Neural cell (in vitro differentiated cells): ENCODE results near the gene WFDC1. TPM values are rescaled to one million over a fixed set of nuclear protein-coding genes. Genes with fewer than 3 reads are reported as not detected.

ENCODE experiments used
- H2AFZ ChIP-seq: fragments of 200-600, 300-800 bp; sonication (generic), shearing (Covaris generic); 2 replicates; pipeline ENCODE4 v1.6.0; 2014; ENCODE audit warnings: low read depth, mild to moderate bottlenecking, antibody characterized with exemption, low read length, moderate library complexity
- H3F3A ChIP-seq: fragments of 200-600 bp; shearing (Covaris generic); 2 replicates; pipeline ENCODE4 v1.6.1; 2016; ENCODE audit warnings: mild to moderate bottlenecking, moderate library complexity, mixed read lengths, antibody characterized with exemption, low read length; ENCODE audit not compliant: insufficient read depth, poor library complexity, severe bottlenecking
- H3K27ac ChIP-seq: fragments of 200-600, 300-800 bp; sonication (generic), shearing (Covaris generic); 2 replicates; pipeline ENCODE4 v1.5.1; 2014; ENCODE audit warnings: mild to moderate bottlenecking, low read length, moderate library complexity
- H3K27me3 ChIP-seq: fragments of 300-800, 200-600 bp; sonication (generic), shearing (Covaris generic); 2 replicates; pipeline ENCODE4 v1.6.0; 2014; ENCODE audit warnings: mild to moderate bottlenecking, low read depth, low read length, moderate library complexity; ENCODE audit not compliant: insufficient read depth
- H3K36me3 ChIP-seq: fragments of 300-800, 200-600 bp; sonication (generic), shearing (Covaris generic); 2 replicates; pipeline ENCODE4 v1.5.1; 2014; ENCODE audit warnings: mild to moderate bottlenecking, antibody characterized with exemption, low read length, moderate library complexity; ENCODE audit not compliant: insufficient read depth
- H3K4me2 ChIP-seq: fragments of 300-800, 200-600 bp; sonication (generic), shearing (Covaris generic); 2 replicates; pipeline ENCODE4 v1.6.0; 2014; ENCODE audit warnings: mild to moderate bottlenecking, low read length
- H3K4me3 ChIP-seq: fragments of 300-800, 200-600 bp; sonication (generic), shearing (Covaris generic); 2 replicates; pipeline ENCODE4 v1.5.1; 2014; ENCODE audit warnings: mild to moderate bottlenecking, low read length, moderate library complexity
- H3K79me2 ChIP-seq: fragments of 200-600 bp; shearing (Covaris generic); replicated peaks from 2 replicates; pipeline ENCODE4 v1.6.0; 2014; ENCODE audit warnings: mild to moderate bottlenecking, low read length, moderate library complexity; ENCODE audit not compliant: insufficient read depth
- H3K9ac ChIP-seq: fragments of 300-800, 200-600 bp; sonication (generic), shearing (Covaris generic); 2 replicates; pipeline ENCODE4 v1.6.1; 2016; ENCODE audit warnings: mild to moderate bottlenecking, low read length, mixed read lengths
- H3K9me2 ChIP-seq: fragments of 200-600 bp; shearing (Covaris generic); 2 replicates; pipeline ENCODE4 v1.6.1; 2016; ENCODE audit warnings: mild to moderate bottlenecking, low read length, mixed read lengths; ENCODE audit not compliant: insufficient read depth
- H3K9me3 ChIP-seq: fragments of 200-600, 300-800 bp; sonication (generic), shearing (Covaris generic); 2 replicates; pipeline ENCODE4 v1.6.1; 2016; ENCODE audit warnings: mild to moderate bottlenecking, mixed run types, low read length, moderate library complexity, mixed read lengths
- H4K20me1 ChIP-seq: fragments of 200-600 bp; shearing (Covaris generic); 2 replicates; pipeline ENCODE4 v1.6.1; 2016; ENCODE audit warnings: mild to moderate bottlenecking, mixed run types; ENCODE audit not compliant: insufficient read depth
- CTCF ChIP-seq: fragments of 450-650 bp; IDR thresholded peaks from 2 replicates; pipeline ENCODE4 v1.5.1; 2014; ENCODE audit warnings: antibody characterized with exemption, mild to moderate bottlenecking, moderate library complexity; ENCODE audit not compliant: poor library complexity, severe bottlenecking
- EP300 ChIP-seq: fragments of 450-650 bp; conservative IDR thresholded peaks from 2 replicates; pipeline ENCODE4 v1.6.1; 2014; ENCODE audit warnings: antibody characterized with exemption, mild to moderate bottlenecking, moderate library complexity; ENCODE audit not compliant: poor library complexity, severe bottlenecking
- EZH2 ChIP-seq: fragments of 200-600, 300-800 bp; shearing (Covaris generic), sonication (generic); IDR thresholded peaks from 2 replicates; pipeline ENCODE4 v1.6.1; 2014; ENCODE audit warnings: antibody characterized with exemption, low read length, borderline replicate concordance, mild to moderate bottlenecking; ENCODE audit not compliant: insufficient read depth, poor library complexity, severe bottlenecking
- MXI1 ChIP-seq: fragments of 450-650 bp; conservative IDR thresholded peaks from 2 replicates; pipeline ENCODE4 v1.6.1; 2014; ENCODE audit warnings: antibody characterized with exemption, mild to moderate bottlenecking; ENCODE audit not compliant: poor library complexity, severe bottlenecking
- POLR2AphosphoS5 ChIP-seq: IDR thresholded peaks from 2 replicates; pipeline ENCODE4 v1.6.1; 2012
- RAD21 ChIP-seq: fragments of 450-650 bp; conservative IDR thresholded peaks from 2 replicates; pipeline ENCODE4 v1.6.1; 2014; ENCODE audit warnings: antibody characterized with exemption, mild to moderate bottlenecking, moderate library complexity
- REST ChIP-seq: IDR thresholded peaks from 2 replicates; pipeline ENCODE4 v1.6.1; 2012; ENCODE audit warnings: borderline replicate concordance
- SMC3 ChIP-seq: fragments of 450-650 bp; conservative IDR thresholded peaks from 2 replicates; pipeline ENCODE4 v1.6.1; 2014; ENCODE audit warnings: antibody characterized with exemption, mild to moderate bottlenecking, moderate library complexity; ENCODE audit not compliant: poor library complexity
- TAF1 ChIP-seq: IDR thresholded peaks from 2 replicates; pipeline ENCODE4 v1.6.1; 2012; ENCODE audit warnings: low read depth
- polyA plus RNA-seq: library from polyadenylated mRNA; depleted of rRNA; stranded (reverse); fragments of >200 nt; gene quantifications from 2 replicates; pipeline ENCODE4 v1.2.3, GENCODE V29; 2014

WFDC1 gene
- polyA plus RNA-seq, 1 donor from 2014 or later = not detected

GRCh38 chr16:84293406-84293805, 1.3 kb upstream of the WFDC1 start:
- H4K20me1 ChIP-seq = no peaks in the 10 kb centered on the region

GRCh38 chr16:84294117-84294516, 561 bp upstream of the WFDC1 start:
- Histone ChIP-seq H3K27ac (no peak overlapping the region), H3K36me3 (no peaks in the 10 kb centered on the region), H3K9me2 (no peaks in the 10 kb centered on the region), H3K4me3 (no peak overlapping the region), H3K9me3 (no peaks in the 10 kb centered on the region), H3K27me3 (no peaks in the 10 kb centered on the region), H3K4me2 (no peak overlapping the region), H2AFZ (no peak overlapping the region), H3K79me2 (no peaks in the 10 kb centered on the region), H3F3A (no peaks in the 10 kb centered on the region), H4K20me1 (no peaks in the 10 kb centered on the region), H3K9ac (no peak overlapping the region)
- TF ChIP-seq CTCF (no peak), EZH2 (no peak), EP300 (no peak), SMC3 (no peak), TAF1 (no peak), REST (no peak), MXI1 (no peak), POLR2AphosphoS5 (no peak), RAD21 (no peak)

More at GRCh38 chr16:84293406-84293805, 1.3 kb upstream of the WFDC1 start:
- Histone ChIP-seq H3K4me3 (no peak overlapping the region), H3K27me3 (no peaks in the 10 kb centered on the region), H3K9ac (no peak overlapping the region), H3K9me3 (no peaks in the 10 kb centered on the region), H3K36me3 (no peaks in the 10 kb centered on the region), H3K4me2 (no peak overlapping the region), H3K79me2 (no peaks in the 10 kb centered on the region), H2AFZ (no peak overlapping the region), H3K27ac (no peak overlapping the region), H3F3A (no peaks in the 10 kb centered on the region), H3K9me2 (no peaks in the 10 kb centered on the region)
- TF ChIP-seq CTCF = no peak
